Cerebellar cortex (tissue), 1 donor: ENCODE measurements around the gene CDH23.

Experiments
- DNase-seq: peaks from one replicate; pipeline ENCODE4 v3.0.0-alpha.2; 2015; ENCODE audit warnings: low spot score

Gene CDH23

GRCh38 chr10:71762324-71762723 is 365.6 kb downstream of the CDH23 start:
- DNase-seq: no peak

GRCh38 chr10:71763352-71764127 is 366.8 kb downstream of the CDH23 start:
- no peak for DNase-seq

GRCh38 chr10:71765176-71765904 is 368.6 kb downstream of the CDH23 start:
- DNase-seq: no peak

GRCh38 chr10:71765906-71766716 is 369.4 kb downstream of the CDH23 start:
- DNase-seq: no peak

- no peak for DNase-seq
These were observed 370.1 kb downstream of the CDH23 start for GRCh38 chr10:71766717-71767419.

- no peak for DNase-seq
These were observed 370.8 kb downstream of the CDH23 start for GRCh38 chr10:71767420-71768035.

- no peak for DNase-seq
These were observed 372.6 kb downstream of the CDH23 start for GRCh38 chr10:71769279-71769823.

GRCh38 chr10:71770255-71770654 is 373.5 kb downstream of the CDH23 start:
- DNase-seq: no peak

- DNase-seq: no peak
These were observed 374.1 kb downstream of the CDH23 start for GRCh38 chr10:71770789-71771188.

GRCh38 chr10:71771204-71771603 is 374.5 kb downstream of the CDH23 start:
- no peak for DNase-seq

- DNase-seq: no peak
These were observed 375.3 kb downstream of the CDH23 start for GRCh38 chr10:71771821-71772617.

GRCh38 chr10:71772832-71773220 is 376.1 kb downstream of the CDH23 start:
- no peak for DNase-seq

GRCh38 chr10:71773221-71773971 is 376.7 kb downstream of the CDH23 start, which contains the start of gene VSIR:
Gene VSIR, minus strand, starts transcription at chr10:71773520. Its CDS starts 81 bp downstream, at chr10:71773439.
- DNase-seq: peak; percentile 35

- no peak for DNase-seq
These were observed 378.4 kb downstream of the CDH23 start for GRCh38 chr10:71774916-71775702.

- no peak for DNase-seq
These were observed 379.8 kb downstream of the CDH23 start for GRCh38 chr10:71776481-71776925.

GRCh38 chr10:71777213-71777985 is 380.7 kb downstream of the CDH23 start:
- no peak for DNase-seq

- DNase-seq: no peak
These were observed 381.5 kb downstream of the CDH23 start for GRCh38 chr10:71778071-71778825.
